ENCODE results near the gene SEC16A.
A peak's percentile ranks its signal among the peaks of the same experiment; 100 is the strongest.

- TF ChIP-seq, protein P1, sequence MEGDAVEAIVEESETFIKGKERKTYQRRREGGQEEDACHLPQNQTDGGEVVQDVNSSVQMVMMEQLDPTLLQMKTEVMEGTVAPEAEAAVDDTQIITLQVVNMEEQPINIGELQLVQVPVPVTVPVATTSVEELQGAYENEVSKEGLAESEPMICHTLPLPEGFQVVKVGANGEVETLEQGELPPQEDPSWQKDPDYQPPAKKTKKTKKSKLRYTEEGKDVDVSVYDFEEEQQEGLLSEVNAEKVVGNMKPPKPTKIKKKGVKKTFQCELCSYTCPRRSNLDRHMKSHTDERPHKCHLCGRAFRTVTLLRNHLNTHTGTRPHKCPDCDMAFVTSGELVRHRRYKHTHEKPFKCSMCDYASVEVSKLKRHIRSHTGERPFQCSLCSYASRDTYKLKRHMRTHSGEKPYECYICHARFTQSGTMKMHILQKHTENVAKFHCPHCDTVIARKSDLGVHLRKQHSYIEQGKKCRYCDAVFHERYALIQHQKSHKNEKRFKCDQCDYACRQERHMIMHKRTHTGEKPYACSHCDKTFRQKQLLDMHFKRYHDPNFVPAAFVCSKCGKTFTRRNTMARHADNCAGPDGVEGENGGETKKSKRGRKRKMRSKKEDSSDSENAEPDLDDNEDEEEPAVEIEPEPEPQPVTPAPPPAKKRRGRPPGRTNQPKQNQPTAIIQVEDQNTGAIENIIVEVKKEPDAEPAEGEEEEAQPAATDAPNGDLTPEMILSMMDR (IDR thresholded peaks at IDR 0.05), result no peak
- TF ChIP-seq POLR2AphosphoS5 (IDR thresholded peaks at IDR 0.05), result peak; percentile 85 to 91 (median 86)
- TF ChIP-seq EP300 (IDR thresholded peaks at IDR 0.05), result no peak
Observed at GRCh38 chr9:136482793-136483588, at the start of gene SEC16A.

Measured in suprapubic skin (tissue), 4 donors.